HCT116 (cell line): ENCODE measurements around the gene RAX. TPM values are rescaled to one million over a fixed set of nuclear protein-coding genes. Genes with fewer than 3 reads are reported as not detected.

Source experiments
- ATAC-seq: fragments of 200-7000 bp; cut with Tn5 transposase; 2 replicates; pipeline ENCODE4 v1.9.1; 2020; ENCODE audit warnings: mild to moderate bottlenecking, moderate library complexity
- BruUV-seq: library from RNA; stranded (reverse); fragments of 400-500 nt; replicated peaks from 2 replicates; lab custom pipeline; 2021; lab: Mats Ljungman, UMichigan
- CTCF ChIA-PET: fragments of 300-600 bp; sonication (Branson Sonifier 250); formaldehyde crosslinking; loops from one replicate; lab custom pipeline; 2021; ENCODE audit warnings: antibody characterized with exemption; lab: Charles Lee
- POLR2A ChIA-PET: fragments of 300-600, 350-600 bp; sonication (Branson Sonifier 250); formaldehyde crosslinking; loops from one replicate; lab custom pipeline; 2021; ENCODE audit warnings: antibody characterized with exemption; lab: Charles Lee
- RAD21 ChIA-PET, 2 experiments: fragments of 300-600 bp; sonication (Branson Sonifier 250); formaldehyde crosslinking; loops; one replicate each; lab custom pipeline; 2023; ENCODE audit warnings: low total read pairs in 2 of 2; ENCODE audit not compliant: uncharacterized antibody in 2 of 2, unreplicated experiment in 2 of 2, low non-redundant PET in 1 of 2; lab: Charles Lee
- DNase-seq: peaks from one replicate; pipeline ENCODE4 v3.0.0-alpha.2; 2010; ENCODE audit warnings: low read depth, low spot score
- H2AFZ ChIP-seq: fragments of 200-600 bp; shearing (Covaris generic), sonication (generic); 2 replicates; pipeline ENCODE4 v1.6.1; 2017; ENCODE audit warnings: low read depth, mixed run types, mixed read lengths, antibody characterized with exemption, low read length; ENCODE audit not compliant: poor library complexity, severe bottlenecking
- H3K27ac ChIP-seq: 2 replicates; pipeline ENCODE4 v1.5.1; 2012; ENCODE audit warnings: low read depth, low read length
- H3K27me3 ChIP-seq: fragments of 200-600 bp; sonication (generic); 2 replicates; pipeline ENCODE4 v1.6.1; 2016; ENCODE audit warnings: mixed run types, low read length, mixed read lengths; ENCODE audit not compliant: insufficient read depth
- H3K36me3 ChIP-seq, 2 experiments: fragments of 200-500 bp in 1 of 2; fragments of 200-600 bp in 1 of 2; sonication (Bioruptor generic) in 1 of 2; sonication (generic) in 1 of 2; 2 replicates each; pipeline versions ENCODE4 v1.5.1 to v1.6.1; 2014 to 2016; ENCODE audit warnings: low read length in 2 of 2, inconsistent platforms in 1 of 2, mixed read lengths in 1 of 2, mixed run types in 1 of 2; ENCODE audit not compliant: insufficient read depth in 2 of 2, control insufficient read depth in 1 of 2
- H3K4me1 ChIP-seq, 2 experiments: fragments of 200-600 bp in 1 of 2; sonication (generic) in 1 of 2; 2 replicates each; pipeline versions ENCODE4 v1.5.1 to v1.6.1; 2012 to 2017; ENCODE audit warnings: low read length in 2 of 2, inconsistent platforms in 1 of 2, mild to moderate bottlenecking in 1 of 2, mixed read lengths in 1 of 2, mixed run types in 1 of 2, moderate library complexity in 1 of 2; ENCODE audit not compliant: insufficient read depth in 2 of 2, control insufficient read depth in 1 of 2
- H3K4me2 ChIP-seq: fragments of 200-600 bp; sonication (generic); 2 replicates; pipeline ENCODE4 v1.6.1; 2017; ENCODE audit warnings: mixed run types, low read length, mixed read lengths
- H3K4me3 ChIP-seq, 2 experiments: fragments of 200-600 bp in 1 of 2; sonication (generic) in 1 of 2; replicated peaks in 1 of 2; 2 replicates each; pipeline ENCODE4 v1.5.1; 2011 to 2016; ENCODE audit warnings: low read length in 2 of 2, control low read depth in 1 of 2, low read depth in 1 of 2, mild to moderate bottlenecking in 1 of 2, mixed read lengths in 1 of 2, mixed run types in 1 of 2
- H3K79me2 ChIP-seq: fragments of 200-600 bp; sonication (generic); 2 replicates; pipeline ENCODE4 v1.6.1; 2017; ENCODE audit warnings: mild to moderate bottlenecking, mixed run types, low read length, moderate library complexity, mixed read lengths; ENCODE audit not compliant: insufficient read depth
- H3K9ac ChIP-seq: fragments of 200-600 bp; sonication (generic); 2 replicates; pipeline ENCODE4 v1.6.1; 2016; ENCODE audit warnings: low read length, mixed read lengths
- H3K9me2 ChIP-seq: fragments of 200-600 bp; sonication (generic), shearing (Covaris generic); 2 replicates; pipeline ENCODE4 v1.6.1; 2017; ENCODE audit warnings: mixed run types, mild to moderate bottlenecking, moderate library complexity; ENCODE audit not compliant: insufficient read depth
- H3K9me3 ChIP-seq, 2 experiments: fragments of 200-500 bp in 1 of 2; fragments of 200-600 bp in 1 of 2; sonication (Bioruptor generic) in 1 of 2; sonication (generic) in 1 of 2; 2 replicates each; pipeline ENCODE4 v1.6.1; 2014 to 2017; ENCODE audit warnings: low read length in 2 of 2, mixed read lengths in 2 of 2, inconsistent platforms in 1 of 2, low read depth in 1 of 2, mild to moderate bottlenecking in 1 of 2, mixed run types in 1 of 2, moderate library complexity in 1 of 2; ENCODE audit not compliant: control insufficient read depth in 1 of 2, insufficient read depth in 1 of 2
- H4K20me1 ChIP-seq: fragments of 200-600 bp; sonication (generic), shearing (Covaris generic); 2 replicates; pipeline ENCODE4 v1.6.1; 2017; ENCODE audit warnings: mixed run types, mild to moderate bottlenecking, moderate library complexity; ENCODE audit not compliant: insufficient read depth
- CBX3 ChIP-seq: IDR thresholded peaks from 2 replicates; pipeline ENCODE4 v1.6.1; 2012; ENCODE audit warnings: low read depth
- EGR1 ChIP-seq: IDR thresholded peaks from 2 replicates; pipeline ENCODE4 v1.6.1; 2012; ENCODE audit warnings: low read depth
- EZH2 ChIP-seq: fragments of 200-600 bp; sonication (generic); IDR thresholded peaks from 2 replicates; pipeline ENCODE4 v1.6.1; 2017; ENCODE audit warnings: antibody characterized with exemption, mixed run types
- EZH2phosphoT487 ChIP-seq: fragments of 200-600 bp; IDR thresholded peaks from 2 replicates; pipeline ENCODE4 v1.6.1; 2018; ENCODE audit warnings: antibody characterized with exemption, borderline replicate concordance
- POLR2A ChIP-seq: IDR thresholded peaks from 2 replicates; pipeline ENCODE4 v1.7.0; 2011; ENCODE audit warnings: borderline replicate concordance; ENCODE audit not compliant: insufficient read depth, insufficient read length; ENCODE audit errors: extremely low read depth
- POLR2AphosphoS5 ChIP-seq: IDR thresholded peaks from 2 replicates; pipeline ENCODE4 v1.6.1; 2011; ENCODE audit warnings: mild to moderate bottlenecking, low read depth, low read length, moderate library complexity
- ZNF274 ChIP-seq: fragments of 200-500 bp; sonication (Bioruptor generic); IDR thresholded peaks from 2 replicates; pipeline ENCODE4 v1.6.1; 2014; ENCODE audit warnings: mild to moderate bottlenecking, low read depth, low read length, inconsistent platforms
- intact Hi-C: fragments of 100-400 bp; cut with micrococcal nuclease; formaldehyde crosslinking; loops from 2 replicates; pipeline ENCODE4 v1.10.0; 2022
- total RNA-seq: library from RNA; stranded (reverse); gene quantifications from one replicate; pipeline ENCODE4 v1.2.1, GENCODE V29; 2021; ENCODE audit not compliant: unreplicated experiment

Gene RAX
- total RNA-seq, 1 experiment from 2014 or later: not detected

GRCh38 chr18:59303006-59303405, 29.8 kb upstream of the RAX start:
- BruUV-seq: no TSS peak
- CTCF ChIA-PET: interaction anchor here (1.1 to 1.7 kb wide), 2 partner anchors 54 to 100 kb away, joined by 3 to 7 read pairs; no protein-coding TSS in a partner anchor
- DNase-seq (no peak), ATAC-seq (no peak)
- Histone ChIP-seq H3K4me1 (peaks cover 0 to 12% of the 10 kb centered on the region in 2 experiments; a peak in 3 of 4 replicates), H2AFZ (no peak overlapping the region), H3K79me2 (no peaks in the 10 kb centered on the region), H3K4me2 (no peak overlapping the region), H3K27me3 (peaks cover 5% of the 10 kb centered on the region; the same call in 1 of the 2 replicates), H3K27ac (no peak overlapping the region), H3K9me2 (no peaks in the 10 kb centered on the region), H3K9ac (no peak overlapping the region), H3K36me3 (no peaks in the 10 kb centered on the region), H3K9me3 (no peaks in the 10 kb centered on the region), H3K4me3 (no peak overlapping the region), H4K20me1 (no peaks in the 10 kb centered on the region)
- POLR2A ChIA-PET: no interaction called here
- RAD21 ChIA-PET: interaction anchor here in 1 of 2 experiments (1.5 kb wide), 1 partner anchor 100 kb away, joined by 4 read pairs; no protein-coding TSS in a partner anchor
- no peak for TF ChIP-seq ZNF274
- TF ChIP-seq EZH2: no peak
- TF ChIP-seq CBX3: no peak
- no peak for TF ChIP-seq EZH2phosphoT487
- no peak for TF ChIP-seq POLR2AphosphoS5
- intact Hi-C loops: no loop called here

DNA sequence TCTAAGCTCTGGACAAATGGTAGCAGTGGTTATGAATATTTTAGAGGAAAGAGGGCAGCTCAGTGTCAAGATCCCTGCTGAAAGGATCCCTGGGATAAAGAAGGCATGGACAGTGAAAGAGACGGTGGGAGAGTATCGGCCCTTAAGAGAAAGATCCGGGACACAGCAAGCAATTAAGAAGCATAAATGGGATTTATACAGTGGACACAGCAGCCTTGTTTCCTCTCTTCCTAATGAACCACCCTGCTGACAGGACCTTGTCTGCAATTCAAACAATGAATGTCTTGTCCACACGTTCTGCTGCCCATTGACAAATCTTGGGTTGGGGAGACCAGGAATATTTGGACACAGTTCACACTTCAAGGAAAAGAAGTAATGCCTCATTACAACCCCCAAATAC, 28.7 kb upstream of the RAX start:
- H3K27me3 ChIP-seq: peaks cover 5% of the 10 kb centered on the region; the same call in 1 of the 2 replicates
- ChIA-PET POLR2A (no interaction called here), RAD21 (interaction anchor here in 1 of 2 experiments (1.5 kb wide), 1 partner anchor 101 kb away, joined by 4 read pairs; no protein-coding TSS in a partner anchor), CTCF (interaction anchor here (1.1 kb wide), 1 partner anchor 53 kb away, joined by 3 read pairs; no protein-coding TSS in a partner anchor)
- H2AFZ ChIP-seq: no peak overlapping the region
- no peaks in the 10 kb centered on the region for H3K79me2 ChIP-seq
- peaks cover 0 to 10% of the 10 kb centered on the region in 2 experiments; a peak in 2 of 4 replicates for H3K4me1 ChIP-seq
- no TSS peak for BruUV-seq
- no peaks in the 10 kb centered on the region for H4K20me1 ChIP-seq
- H3K9ac ChIP-seq: no peak overlapping the region
- DNase-seq (no peak), ATAC-seq (no peak)
- no peaks in the 10 kb centered on the region for H3K9me2 ChIP-seq
- H3K27ac ChIP-seq: no peak overlapping the region
- TF ChIP-seq EGR1 (no peak), POLR2A (no peak)
- H3K4me3 ChIP-seq: no peak overlapping the region
- H3K9me3 ChIP-seq: no peaks in the 10 kb centered on the region
- no peak overlapping the region for H3K4me2 ChIP-seq
- intact Hi-C loops: no loop called here
- H3K36me3 ChIP-seq: no peaks in the 10 kb centered on the region
